GM12873 (cell line): ENCODE measurements around the gene CARS1.

ENCODE experiments used
- TF ChIP-seq, protein P1 (sequence below): IDR thresholded peaks from 2 replicates; pipeline ENCODE4 v1.5.1; 2012; ENCODE audit warnings: low read depth, mild to moderate bottlenecking, moderate library complexity, low read length, control low read depth; ENCODE audit not compliant: insufficient read depth; ENCODE audit errors: missing control alignments

The CARS1 gene

DNA sequence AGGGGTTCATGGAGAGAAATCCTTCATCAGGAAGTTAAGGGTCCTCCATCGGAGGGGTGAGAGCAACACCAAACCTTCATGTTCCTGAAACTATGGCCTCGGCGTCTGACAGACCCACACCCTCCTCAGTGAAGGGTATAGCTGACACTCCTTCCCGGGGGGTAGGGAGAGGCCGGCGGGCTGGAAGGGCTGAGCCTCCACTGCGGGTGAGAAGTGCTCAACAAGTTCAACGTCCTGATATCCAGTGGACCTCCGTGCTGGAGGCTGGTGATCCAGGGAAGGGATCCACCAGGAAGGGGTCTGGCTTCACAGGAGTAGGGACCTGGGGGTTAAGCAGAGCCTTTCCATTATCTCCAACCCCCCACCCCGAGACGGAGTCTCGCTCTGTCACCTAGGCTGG, 12.3 kb downstream of the CARS1 start:
- TF ChIP-seq, protein P1, sequence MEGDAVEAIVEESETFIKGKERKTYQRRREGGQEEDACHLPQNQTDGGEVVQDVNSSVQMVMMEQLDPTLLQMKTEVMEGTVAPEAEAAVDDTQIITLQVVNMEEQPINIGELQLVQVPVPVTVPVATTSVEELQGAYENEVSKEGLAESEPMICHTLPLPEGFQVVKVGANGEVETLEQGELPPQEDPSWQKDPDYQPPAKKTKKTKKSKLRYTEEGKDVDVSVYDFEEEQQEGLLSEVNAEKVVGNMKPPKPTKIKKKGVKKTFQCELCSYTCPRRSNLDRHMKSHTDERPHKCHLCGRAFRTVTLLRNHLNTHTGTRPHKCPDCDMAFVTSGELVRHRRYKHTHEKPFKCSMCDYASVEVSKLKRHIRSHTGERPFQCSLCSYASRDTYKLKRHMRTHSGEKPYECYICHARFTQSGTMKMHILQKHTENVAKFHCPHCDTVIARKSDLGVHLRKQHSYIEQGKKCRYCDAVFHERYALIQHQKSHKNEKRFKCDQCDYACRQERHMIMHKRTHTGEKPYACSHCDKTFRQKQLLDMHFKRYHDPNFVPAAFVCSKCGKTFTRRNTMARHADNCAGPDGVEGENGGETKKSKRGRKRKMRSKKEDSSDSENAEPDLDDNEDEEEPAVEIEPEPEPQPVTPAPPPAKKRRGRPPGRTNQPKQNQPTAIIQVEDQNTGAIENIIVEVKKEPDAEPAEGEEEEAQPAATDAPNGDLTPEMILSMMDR: no peak

DNA sequence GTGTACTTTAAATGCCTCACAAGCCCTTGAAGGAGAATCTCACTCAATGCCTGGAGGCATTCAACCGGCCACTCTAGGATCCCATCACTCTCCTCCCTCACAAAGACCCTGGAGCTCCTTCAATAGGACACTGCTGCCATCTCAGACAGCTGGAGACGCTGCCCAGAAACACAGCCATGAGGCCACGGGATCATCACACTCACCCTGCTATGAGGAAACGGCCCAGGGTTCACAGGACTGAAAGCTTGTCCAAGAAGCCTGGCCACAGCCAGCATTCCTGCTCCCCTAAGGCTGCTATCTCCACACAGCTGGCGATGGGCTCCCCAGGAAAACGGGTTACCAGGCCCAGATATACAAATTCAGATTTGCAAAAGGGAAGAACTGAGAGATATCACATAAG, 13.2 kb downstream of the CARS1 start:
- TF ChIP-seq, protein P1: no peak

DNA sequence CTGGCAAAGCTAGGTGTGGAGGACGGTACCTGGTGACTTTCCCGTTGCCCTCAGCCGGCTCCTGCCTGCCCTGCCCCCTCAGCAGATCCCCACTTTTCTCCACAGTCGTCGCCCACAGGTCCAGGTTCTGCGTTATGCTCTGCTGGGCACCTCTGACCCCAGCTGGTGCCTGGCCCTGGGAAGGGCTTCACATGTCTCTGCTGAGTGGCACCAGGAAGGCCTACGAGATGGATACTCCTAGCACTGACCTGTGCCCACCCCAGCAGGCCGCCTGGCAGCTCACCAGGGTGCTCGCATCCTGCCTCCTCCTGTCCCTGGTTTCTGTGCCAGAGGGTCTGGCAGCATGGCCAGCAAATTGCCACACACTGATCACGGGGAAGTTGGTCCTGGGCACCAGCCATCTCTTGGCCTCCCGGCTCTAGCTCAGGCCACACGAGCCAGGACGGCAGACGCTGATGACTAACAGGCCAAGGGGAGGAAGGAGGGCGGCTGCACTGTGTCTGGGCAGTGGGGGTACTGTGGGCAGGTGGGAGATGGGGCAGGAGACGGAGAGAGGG, 13.8 kb downstream of the CARS1 start:
- TF ChIP-seq, protein P1: no peak

DNA sequence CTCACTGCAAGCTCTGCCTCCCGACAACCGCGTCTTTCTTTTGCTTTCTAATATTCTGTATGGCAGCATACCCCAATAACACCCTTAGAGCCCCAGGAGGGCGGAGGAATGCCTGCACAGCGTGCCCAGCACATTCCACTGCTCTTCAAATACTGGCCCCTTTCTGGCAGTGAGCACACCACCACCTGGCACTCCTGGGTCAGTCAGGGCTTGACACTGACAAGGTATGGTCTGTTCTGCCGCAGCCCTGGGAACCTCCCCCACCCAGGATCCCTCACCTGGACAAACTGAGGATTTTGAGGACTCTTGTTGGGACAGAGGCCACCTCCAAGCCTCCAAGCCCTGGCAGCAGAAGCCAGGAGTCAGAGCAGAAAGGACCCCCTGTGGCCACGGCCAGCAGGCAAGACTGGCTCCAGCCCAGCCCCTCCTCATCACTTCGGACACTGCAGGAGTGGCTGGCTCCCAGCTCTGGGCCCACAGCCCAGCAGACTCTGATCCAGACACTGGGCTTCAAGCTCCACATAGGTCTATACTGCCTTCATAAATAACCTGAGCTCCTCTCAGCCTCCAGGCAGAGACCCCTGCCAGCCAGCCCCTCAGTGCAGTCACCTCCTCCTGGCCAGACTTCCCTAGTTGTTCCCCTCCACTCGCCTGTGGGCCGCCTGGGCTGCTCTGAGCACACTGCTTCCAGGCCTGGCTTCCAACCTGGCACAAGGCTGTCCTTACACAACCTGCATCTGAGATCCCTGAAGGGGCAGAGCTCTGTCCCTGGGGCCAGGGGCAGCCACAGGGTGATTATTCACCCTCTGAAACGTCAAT, 14.5 kb downstream of the CARS1 start:
- TF ChIP-seq, protein P1: no peak

DNA sequence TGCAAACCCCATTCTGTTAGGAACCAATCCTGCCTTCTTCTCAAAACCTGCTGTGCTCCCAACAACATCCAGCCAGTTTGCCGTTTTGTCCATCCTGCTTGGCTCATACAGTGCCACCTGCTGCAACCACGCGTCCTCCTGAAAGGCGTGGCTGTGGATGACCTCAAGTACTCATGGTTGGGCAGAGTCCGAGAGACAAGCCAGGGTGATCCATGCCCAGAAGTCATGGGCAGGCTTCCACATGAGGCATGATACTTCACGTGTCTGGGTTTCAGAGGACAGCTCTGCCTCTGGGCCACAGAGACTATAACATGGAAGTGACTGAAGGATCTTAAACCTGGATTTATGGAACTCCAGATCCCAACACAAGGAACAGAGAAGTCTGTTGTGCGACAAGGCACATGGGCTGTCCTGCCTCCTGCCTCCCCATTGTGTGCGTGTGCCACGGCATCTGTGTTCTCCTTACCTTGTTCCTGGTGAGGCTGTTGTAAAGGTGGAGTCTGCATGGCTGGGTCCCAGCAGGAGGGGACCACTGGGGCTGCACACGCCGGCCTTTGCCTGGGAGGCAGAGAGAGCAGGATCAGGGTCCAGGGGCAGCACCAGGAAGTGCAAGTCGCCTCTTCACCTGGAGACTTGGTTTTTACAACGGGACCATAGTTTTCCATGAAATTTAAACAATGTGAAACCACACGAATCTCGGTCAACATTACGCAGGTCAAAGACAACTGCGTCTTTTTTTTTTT, 15.4 kb downstream of the CARS1 start:
- TF ChIP-seq, protein P1: no peak

DNA sequence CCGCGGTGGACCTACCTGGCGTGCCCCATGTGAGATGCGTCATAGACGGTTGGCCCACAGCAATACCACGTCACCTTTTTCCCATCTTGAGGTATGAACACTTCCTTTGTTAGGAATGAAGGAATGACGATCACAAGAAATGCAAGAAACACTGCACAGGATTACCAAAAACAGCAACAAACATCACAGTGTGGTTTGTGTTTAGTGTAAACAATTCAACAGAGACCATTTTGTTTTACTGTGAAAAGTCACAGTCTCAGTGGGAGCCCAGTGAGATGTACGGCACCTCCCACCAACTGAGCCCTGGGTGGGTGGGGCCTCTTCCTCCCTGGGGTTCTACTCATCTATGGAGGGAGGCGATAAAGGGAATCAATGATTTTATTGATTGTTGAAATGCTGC, 16.3 kb downstream of the CARS1 start:
- TF ChIP-seq, protein P1: no peak

DNA sequence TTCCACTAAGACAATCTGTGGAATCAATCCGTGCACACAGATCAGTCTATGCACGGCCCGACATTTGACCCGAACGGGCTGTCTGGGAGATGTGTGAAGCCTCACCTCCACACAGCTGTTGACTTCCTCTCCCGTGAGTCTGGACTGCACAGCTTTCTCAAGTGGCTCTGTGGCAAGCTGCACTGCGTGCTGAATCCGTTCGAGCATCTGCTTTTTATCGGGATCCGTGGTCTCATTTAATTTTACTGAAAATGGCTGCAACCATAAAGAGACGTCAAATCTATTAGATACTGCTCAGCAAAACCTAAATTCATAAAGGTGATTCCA, 19.3 kb downstream of the CARS1 start:
- TF ChIP-seq, protein P1: no peak
